Skeletal muscle tissue (tissue), 4 donors: ENCODE data around the gene PLA2G1B. TPM values are rescaled to one million over a fixed set of nuclear protein-coding genes. Genes with fewer than 3 reads are reported as not detected.
A peak's percentile ranks its signal among the peaks of the same experiment; 100 is the strongest.

ENCODE experiments used
- H3K27ac ChIP-seq: one replicate; pipeline ENCODE4 v1.7.0; 2013; ENCODE audit warnings: mild to moderate bottlenecking, low read depth, low read length, inconsistent platforms
- H3K27me3 ChIP-seq, 3 donors: one replicate each; pipeline ENCODE4 v1.7.0; 2013; ENCODE audit warnings: low read length in 3 of 3; ENCODE audit not compliant: control insufficient read depth in 3 of 3, insufficient read depth in 3 of 3
- H3K36me3 ChIP-seq, 3 donors: one replicate each; pipeline ENCODE4 v1.7.0; 2013; ENCODE audit warnings: low read length in 3 of 3; ENCODE audit not compliant: control insufficient read depth in 3 of 3, insufficient read depth in 3 of 3
- H3K4me1 ChIP-seq, 3 donors: one replicate each; pipeline ENCODE4 v1.7.0; 2013; ENCODE audit warnings: low read length in 3 of 3, mild to moderate bottlenecking in 3 of 3; ENCODE audit not compliant: control insufficient read depth in 3 of 3, insufficient read depth in 3 of 3
- H3K4me3 ChIP-seq, 3 donors: one replicate each; pipeline ENCODE4 v1.7.0; 2013; ENCODE audit warnings: low read length in 3 of 3
- H3K9ac ChIP-seq, 3 donors: one replicate each; pipeline ENCODE4 v1.7.0; 2013; ENCODE audit warnings: low read length in 3 of 3, mild to moderate bottlenecking in 3 of 3, moderate library complexity in 2 of 3, low read depth in 1 of 3
- H3K9me3 ChIP-seq, 3 donors: one replicate each; pipeline ENCODE4 v1.7.0; 2013; ENCODE audit warnings: low read length in 3 of 3; ENCODE audit not compliant: control insufficient read depth in 3 of 3
- total RNA-seq: library from RNA; depleted of rRNA; stranded (reverse); fragments of >200 nt; gene quantifications from one replicate; pipeline ENCODE4 v1.2.3, GENCODE V29; 2014
- donor health status: Osteomylitis.

The PLA2G1B gene
- not detected for total RNA-seq

DNA sequence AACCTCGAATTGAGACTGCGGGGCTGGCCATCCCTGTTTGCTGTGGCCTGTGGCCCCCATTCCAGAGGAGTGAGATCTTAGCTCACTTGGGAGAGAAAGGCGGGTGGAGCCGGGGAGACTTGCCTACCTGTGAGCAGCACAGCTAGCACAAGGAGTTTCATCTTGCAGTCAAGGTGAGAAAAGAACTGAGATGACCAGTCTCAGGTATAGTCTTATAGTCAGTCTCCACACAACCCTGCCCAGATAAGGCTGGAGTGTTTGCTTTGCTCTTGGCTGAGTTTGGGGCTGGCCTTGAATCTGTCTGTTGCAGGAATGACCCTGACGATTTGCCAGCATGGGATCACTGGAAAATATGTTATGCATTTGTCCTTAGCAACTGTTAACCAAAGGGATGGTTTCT lies at the start of gene PLA2G1B:
PLA2G1B (minus strand) TSS at position 187 of the 400 bp plus-strand sequence; CDS start at position 161, 26 bp downstream.
- Histone ChIP-seq H3K27me3 (peaks cover 3 to 4% (median 3%) of the 10 kb centered on the region in 3 donors), H3K4me1 (peaks cover 0 to 4% (median 2%) of the 10 kb centered on the region in 3 donors), H3K9ac (no peak within 1 kb of the TSS), H3K27ac (no peak within 1 kb of the TSS), H3K36me3 (no peaks in the 10 kb centered on the region), H3K9me3 (no peaks in the 10 kb centered on the region), H3K4me3 (no peak within 1 kb of the TSS)

DNA sequence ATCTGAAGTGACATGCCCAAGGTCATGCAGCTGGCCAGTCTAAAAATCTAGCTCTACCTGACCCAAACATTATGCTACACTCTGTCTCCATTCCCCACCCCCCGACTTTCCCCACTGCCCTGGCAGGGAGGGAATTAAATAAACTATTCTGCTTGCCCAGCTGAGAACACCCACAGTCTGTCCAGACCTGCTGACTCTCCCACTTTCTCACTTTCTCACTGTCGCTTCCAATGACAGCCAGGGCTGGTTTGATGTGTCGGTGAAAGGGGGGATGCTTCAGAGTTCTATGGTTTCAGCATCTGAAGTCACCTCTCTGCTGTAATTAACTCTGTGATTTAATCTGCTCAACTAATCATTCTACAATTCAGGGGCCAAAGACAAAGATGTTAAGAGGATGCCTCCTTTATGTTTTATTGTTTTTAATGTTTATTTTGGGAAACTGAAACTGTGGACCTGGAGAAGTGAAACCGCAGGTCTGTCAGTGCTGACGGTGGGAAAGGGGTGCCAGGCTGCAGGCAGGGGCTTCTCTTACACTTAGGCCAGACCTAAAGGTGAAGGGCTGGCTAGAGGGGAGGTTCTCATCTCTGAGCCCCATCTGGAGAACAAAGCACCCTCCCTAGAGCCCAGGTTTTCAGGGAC lies 49.5 kb upstream of the PLA2G1B start:
- Histone ChIP-seq H3K9ac (no peak overlapping the region), H3K27me3 (peaks cover 26 to 30% (median 29%) of the 10 kb centered on the region in 3 donors)

DNA sequence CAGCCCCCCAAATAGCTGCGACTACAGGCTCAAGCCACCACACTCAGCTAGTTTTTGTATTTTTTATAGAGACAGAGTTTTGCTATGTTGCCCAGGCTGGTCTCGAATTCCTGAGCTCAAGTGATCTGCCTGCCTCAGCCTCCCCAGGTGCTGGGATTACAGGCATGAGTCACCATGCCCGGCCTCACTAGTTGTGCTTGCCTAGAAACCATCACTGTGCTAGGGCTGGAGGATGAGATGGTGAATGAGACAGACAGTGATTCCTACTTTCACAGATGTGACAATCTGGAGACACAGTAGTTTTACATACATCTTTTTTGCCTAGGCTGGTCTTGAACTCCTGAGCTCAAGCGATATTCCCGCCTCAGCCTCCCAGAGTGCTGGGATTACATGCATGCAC lies 48.8 kb upstream of the PLA2G1B start:
- H3K4me3 ChIP-seq = no peak overlapping the region
- H3K9ac ChIP-seq = no peak overlapping the region
- no peaks in the 10 kb centered on the region for H3K36me3 ChIP-seq
- no peaks in the 10 kb centered on the region for H3K9me3 ChIP-seq
- H3K27me3 ChIP-seq = peaks cover 28 to 33% (median 30%) of the 10 kb centered on the region in 3 donors
- no peak overlapping the region for H3K27ac ChIP-seq
- H3K4me1 ChIP-seq = no peaks in the 10 kb centered on the region

More for the DNA sequence above, 49.5 kb upstream of the PLA2G1B start:
- Histone ChIP-seq H3K4me3 (no peak overlapping the region), H3K9me3 (no peaks in the 10 kb centered on the region), H3K27ac (no peak overlapping the region), H3K4me1 (no peaks in the 10 kb centered on the region), H3K36me3 (no peaks in the 10 kb centered on the region)

DNA sequence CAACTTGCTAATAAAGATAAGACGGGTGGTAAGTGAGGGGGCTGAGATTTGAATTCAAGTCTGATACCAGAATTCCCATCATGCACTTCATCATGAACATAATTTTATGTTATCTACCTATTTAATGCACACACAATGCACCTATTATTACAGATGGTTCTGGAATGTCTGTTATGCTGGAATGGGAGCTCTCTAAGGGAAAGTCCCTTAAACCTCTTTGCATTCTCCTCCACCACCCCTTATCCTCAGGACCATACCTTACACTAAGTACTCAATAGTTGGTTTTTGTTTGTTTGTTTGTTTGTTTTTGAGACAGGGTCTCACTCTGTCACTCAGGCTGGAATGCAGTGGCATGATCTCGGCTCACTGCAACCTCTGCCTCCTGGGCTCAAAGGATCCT lies 48.4 kb upstream of the PLA2G1B start:
- no peak overlapping the region for H3K9ac ChIP-seq
- no peaks in the 10 kb centered on the region for H3K9me3 ChIP-seq
- H3K4me1 ChIP-seq = no peaks in the 10 kb centered on the region
- H3K36me3 ChIP-seq = no peaks in the 10 kb centered on the region
- no peak overlapping the region for H3K4me3 ChIP-seq
- no peak overlapping the region for H3K27ac ChIP-seq
- H3K27me3 ChIP-seq = peaks cover 32 to 37% (median 34%) of the 10 kb centered on the region in 3 donors

DNA sequence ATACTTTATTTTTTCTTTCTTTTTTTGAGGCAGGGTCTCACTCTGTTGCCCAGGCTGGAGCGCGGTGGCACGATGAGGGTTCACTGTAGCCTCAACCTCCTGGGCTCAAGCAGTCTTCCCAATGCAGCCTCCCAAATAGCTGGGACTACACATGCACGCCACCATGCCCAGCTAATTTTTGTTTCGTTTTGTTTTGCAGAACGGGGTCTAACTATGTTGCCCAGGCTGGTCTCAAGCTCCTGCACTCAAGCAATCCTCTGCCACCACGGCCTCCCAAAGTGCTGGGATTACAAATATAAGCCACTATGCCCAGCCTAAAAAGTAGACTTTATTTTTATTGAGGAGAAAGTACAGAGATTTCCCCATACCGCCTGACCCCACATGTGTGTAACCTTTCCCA lies 46.1 kb upstream of the PLA2G1B start:
- H3K27me3 ChIP-seq = peaks cover 49 to 54% (median 52%) of the 10 kb centered on the region in 3 donors
- H3K27ac ChIP-seq = no peak overlapping the region
- H3K9ac ChIP-seq = no peak overlapping the region
- no peak overlapping the region for H3K4me3 ChIP-seq
- H3K4me1 ChIP-seq = peaks cover 3 to 6% (median 4%) of the 10 kb centered on the region in 3 donors
- no peaks in the 10 kb centered on the region for H3K9me3 ChIP-seq
- H3K36me3 ChIP-seq = no peaks in the 10 kb centered on the region

DNA sequence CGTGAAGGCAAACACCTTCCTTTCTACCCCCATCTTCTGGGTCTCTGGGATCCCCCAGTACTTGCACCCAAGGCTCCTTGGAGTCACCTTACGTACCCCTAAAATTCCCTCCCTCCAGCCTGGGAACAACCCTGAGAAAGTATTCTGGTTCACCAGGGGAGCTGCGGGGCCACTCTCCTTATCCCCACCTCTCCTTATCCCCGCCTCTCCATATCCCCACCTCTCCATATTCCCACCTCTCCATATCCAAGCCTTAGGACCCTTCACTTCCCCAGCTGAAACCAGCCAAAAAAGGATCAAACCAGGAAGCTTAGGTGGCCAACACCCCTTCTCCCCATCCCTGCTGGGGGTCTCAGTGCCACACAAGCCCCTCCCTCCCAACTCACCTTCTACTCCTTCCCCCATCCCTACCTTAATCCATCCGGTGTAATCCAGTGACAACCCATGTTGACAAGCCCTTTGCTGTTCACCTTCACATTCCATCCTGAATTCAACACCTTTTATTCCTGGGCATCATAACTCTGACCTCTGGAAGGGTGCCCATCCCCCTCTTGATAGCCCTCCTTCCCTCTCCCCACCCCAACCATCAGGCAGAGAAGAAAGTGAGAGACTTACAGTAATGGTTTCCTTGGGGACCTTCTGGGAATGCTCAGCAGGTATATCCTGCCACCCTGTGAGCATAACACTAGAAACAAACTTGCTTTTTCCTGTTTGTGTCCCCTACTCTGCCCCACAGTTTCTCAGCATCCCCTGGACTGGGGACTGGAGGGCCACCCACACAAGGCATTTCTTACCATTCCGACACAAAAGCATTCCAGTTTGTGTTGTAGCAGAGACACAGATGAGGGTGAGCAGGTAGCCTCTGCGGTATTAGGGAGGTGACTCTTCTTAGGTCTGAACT lies 43.0 kb upstream of the PLA2G1B start:
- no peaks in the 10 kb centered on the region for H3K36me3 ChIP-seq
- H3K9ac ChIP-seq = no peak overlapping the region
- H3K27ac ChIP-seq = no peak overlapping the region
- H3K4me1 ChIP-seq = peaks cover 3 to 6% (median 4%) of the 10 kb centered on the region in 3 donors
- H3K27me3 ChIP-seq = peaks cover 51 to 61% (median 53%) of the 10 kb centered on the region in 3 donors
- H3K9me3 ChIP-seq = no peaks in the 10 kb centered on the region
- no peak overlapping the region for H3K4me3 ChIP-seq

DNA sequence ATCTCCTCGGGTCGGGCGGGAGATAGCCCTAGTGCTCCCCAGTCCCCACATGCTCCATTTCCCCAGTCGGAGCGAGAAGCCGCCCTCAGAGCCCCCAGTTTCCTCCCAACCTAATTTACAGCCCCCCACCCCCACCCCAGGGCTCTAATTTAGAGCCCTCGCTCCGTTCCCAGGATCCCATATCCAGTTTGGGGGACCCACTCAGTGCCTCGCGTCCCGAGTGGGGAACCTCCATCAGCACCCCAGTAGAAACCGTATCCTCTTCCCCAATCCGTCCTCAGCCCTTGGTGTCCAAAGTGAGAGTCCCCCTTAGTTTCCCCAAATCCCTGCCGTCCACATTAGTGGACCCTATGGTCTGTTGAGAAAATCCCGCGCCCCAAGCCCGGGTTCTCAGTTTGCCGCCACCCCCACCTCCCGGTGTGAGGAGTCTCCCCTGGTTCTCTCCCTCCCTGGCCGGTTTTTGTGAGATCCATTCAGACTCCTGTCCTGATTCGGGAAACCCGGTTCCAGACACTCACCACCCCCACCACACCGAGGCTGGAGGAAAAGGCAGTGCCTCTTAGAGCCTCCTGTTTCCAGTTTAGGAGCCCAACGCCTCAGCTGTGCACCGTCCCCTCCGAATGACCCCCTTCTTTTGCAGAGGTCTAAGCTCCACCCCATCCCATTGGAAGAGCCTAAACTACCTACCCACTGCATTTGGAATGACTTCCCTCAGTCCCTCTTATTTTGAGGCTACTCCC lies 42.2 kb upstream of the PLA2G1B start:
- H3K4me3 ChIP-seq = no peak overlapping the region
- H3K4me1 ChIP-seq = peaks cover 3 to 6% (median 4%) of the 10 kb centered on the region in 3 donors
- H3K9ac ChIP-seq = peak overlapping the region in 1 of 3 donors; percentile 45
- peaks cover 49 to 67% (median 54%) of the 10 kb centered on the region in 3 donors for H3K27me3 ChIP-seq
- no peaks in the 10 kb centered on the region for H3K36me3 ChIP-seq
- no peaks in the 10 kb centered on the region for H3K9me3 ChIP-seq
- no peak overlapping the region for H3K27ac ChIP-seq

DNA sequence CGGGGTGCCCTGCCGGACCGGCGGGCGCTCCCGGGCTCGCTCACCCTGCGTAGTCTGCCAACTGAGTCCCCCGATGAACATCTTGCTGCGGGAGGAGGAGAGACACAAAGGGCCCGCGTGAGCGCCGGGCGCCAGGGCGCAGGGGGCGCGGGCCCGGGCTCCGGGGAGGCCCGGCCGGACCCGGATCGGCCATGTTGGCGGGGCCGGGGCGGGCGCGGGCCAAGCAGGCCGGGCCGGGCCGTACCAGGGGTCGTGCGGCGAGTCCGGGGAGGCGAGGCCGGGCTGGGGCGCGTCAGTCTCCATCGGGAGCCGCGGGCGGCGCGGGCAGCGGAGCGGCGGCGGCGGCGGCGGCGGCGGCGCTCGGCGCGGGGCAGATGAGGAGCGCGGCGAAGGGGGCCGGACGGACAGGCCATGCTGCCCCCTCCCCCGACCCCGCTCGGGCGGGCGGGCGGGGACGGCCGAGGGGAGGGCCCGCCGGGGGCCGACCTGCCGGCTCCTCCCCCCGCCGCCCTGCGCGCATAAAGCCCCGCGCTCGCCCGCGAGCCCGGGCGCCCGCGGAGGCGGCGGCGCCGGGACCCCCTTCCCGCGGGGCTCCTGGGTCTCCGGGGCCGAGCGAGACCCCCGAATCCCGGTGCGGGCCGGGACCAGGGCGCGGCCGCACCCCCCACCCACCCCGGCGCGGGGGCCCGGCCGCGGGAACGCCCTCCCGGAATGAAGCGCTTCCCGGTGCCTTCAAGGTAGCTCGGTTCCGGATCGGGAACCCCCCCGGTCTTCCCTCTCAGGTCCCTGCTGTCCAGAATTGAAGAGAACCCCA lies 41.4 kb upstream of the PLA2G1B start, which contains the start of gene MSI1:
MSI1 (minus strand) TSS at position 376 of the 814 bp plus-strand sequence; CDS start at position 303, 73 bp downstream.
- Histone ChIP-seq H3K27me3 (peaks cover 50 to 67% (median 50%) of the 10 kb centered on the region in 3 donors), H3K36me3 (no peaks in the 10 kb centered on the region), H3K4me1 (peaks cover 3 to 6% (median 4%) of the 10 kb centered on the region in 3 donors), H3K4me3 (peak within 1 kb of the TSS in 1 of 3 donors; percentile 22), H3K9ac (peak within 1 kb of the TSS in 1 of 3 donors; percentile 45), H3K9me3 (no peaks in the 10 kb centered on the region), H3K27ac (no peak within 1 kb of the TSS)
